Measurements from ENCODE around the gene LRP5.

- TF ChIP-seq, protein P1, sequence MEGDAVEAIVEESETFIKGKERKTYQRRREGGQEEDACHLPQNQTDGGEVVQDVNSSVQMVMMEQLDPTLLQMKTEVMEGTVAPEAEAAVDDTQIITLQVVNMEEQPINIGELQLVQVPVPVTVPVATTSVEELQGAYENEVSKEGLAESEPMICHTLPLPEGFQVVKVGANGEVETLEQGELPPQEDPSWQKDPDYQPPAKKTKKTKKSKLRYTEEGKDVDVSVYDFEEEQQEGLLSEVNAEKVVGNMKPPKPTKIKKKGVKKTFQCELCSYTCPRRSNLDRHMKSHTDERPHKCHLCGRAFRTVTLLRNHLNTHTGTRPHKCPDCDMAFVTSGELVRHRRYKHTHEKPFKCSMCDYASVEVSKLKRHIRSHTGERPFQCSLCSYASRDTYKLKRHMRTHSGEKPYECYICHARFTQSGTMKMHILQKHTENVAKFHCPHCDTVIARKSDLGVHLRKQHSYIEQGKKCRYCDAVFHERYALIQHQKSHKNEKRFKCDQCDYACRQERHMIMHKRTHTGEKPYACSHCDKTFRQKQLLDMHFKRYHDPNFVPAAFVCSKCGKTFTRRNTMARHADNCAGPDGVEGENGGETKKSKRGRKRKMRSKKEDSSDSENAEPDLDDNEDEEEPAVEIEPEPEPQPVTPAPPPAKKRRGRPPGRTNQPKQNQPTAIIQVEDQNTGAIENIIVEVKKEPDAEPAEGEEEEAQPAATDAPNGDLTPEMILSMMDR (conservative IDR thresholded peaks at IDR 0.05; ENCODE audit: low read depth, low read length), result no peak
- no peak for TF ChIP-seq EZH2 (IDR thresholded peaks at IDR 0.05; ENCODE audit: borderline replicate concordance, low read depth, low read length, poor library complexity, severe bottlenecking)
These were observed 586 bp downstream of the LRP5 start for GRCh38 chr11:68312780-68313573.
